Spleen (tissue), 7 donors: ENCODE results near the gene ACTN2.
"Not testable (repeated sequence)": the region's sequence is repeated elsewhere in the genome, so short reads cannot be mapped to it uniquely, and the experiment has no call there.

Experiments used
- CTCF ChIP-seq, 11 experiments: fragments of 200-600 bp in 7 of 11; fragments of 450-650 bp in 4 of 11; sonication (generic) in 4 of 11; IDR thresholded peaks in 8 of 11; conservative IDR thresholded peaks in 3 of 11; 1 replicate in 7 of 11; 2 replicates in 4 of 11; pipeline versions ENCODE4 v1.4.0 to v1.8.0; 2016 to 2021; ENCODE audit warnings: antibody characterized with exemption in 11 of 11, inconsistent platforms in 4 of 11, mild to moderate bottlenecking in 1 of 11
- POLR2A ChIP-seq, 3 donors: fragments of 450-650 bp; IDR thresholded peaks; one replicate each; pipeline ENCODE4 v1.5.1; 2017; ENCODE audit warnings: antibody characterized with exemption in 3 of 3, mild to moderate bottlenecking in 1 of 3
- POLR2AphosphoS5 ChIP-seq, 3 donors: sonication (generic); formaldehyde crosslinking; IDR thresholded peaks; one replicate each; pipeline ENCODE4 v1.5.1; 2017; ENCODE audit warnings: antibody characterized with exemption in 3 of 3
- donor health status: DM: no; HTN: no; CAD: no; lungs with moderate emphysema.
- donor health status: DM: no; HTN: no; CAD: no.
- donor health status: DM: no; HTN: no; CAD: no.

GRCh38 chr1:236668909-236669308, 17.4 kb upstream of the ACTN2 start:
- not testable (repeated sequence) for TF ChIP-seq POLR2A (IDR thresholded peaks at IDR 0.05); CTCF (IDR thresholded peaks at IDR 0.05 in 8 of 11, conservative IDR thresholded peaks at IDR 0.05 in 3 of 11); POLR2AphosphoS5 (IDR thresholded peaks at IDR 0.05)
